MM.1S (cell line): ENCODE measurements around the gene LILRB3.
"Not testable (repeated sequence)": the region's sequence is repeated elsewhere in the genome, so short reads cannot be mapped to it uniquely, and the experiment has no call there.

ENCODE experiments used
- DNase-seq: peaks from one replicate; pipeline ENCODE4 v3.0.0-alpha.2; 2015
- H2AFZ ChIP-seq: fragments of 300-600 bp; sonication (generic); 2 replicates; pipeline ENCODE4 v1.6.0; 2016; ENCODE audit warnings: antibody characterized with exemption, low read length
- H3F3A ChIP-seq: fragments of 300-600 bp; sonication (generic); 2 replicates; pipeline ENCODE4 v1.6.1; 2016; ENCODE audit warnings: mild to moderate bottlenecking, antibody characterized with exemption, low read length, moderate library complexity, mixed read lengths; ENCODE audit not compliant: insufficient read depth
- H3K27ac ChIP-seq: fragments of 300-600 bp; sonication (generic); 2 replicates; pipeline ENCODE4 v1.5.1; 2016; ENCODE audit warnings: mild to moderate bottlenecking, low read length
- H3K27me3 ChIP-seq: fragments of 300-600 bp; sonication (generic); replicated peaks from 2 replicates; pipeline ENCODE4 v1.6.0; 2016; ENCODE audit warnings: low read length; ENCODE audit not compliant: insufficient read depth
- H3K36me3 ChIP-seq: fragments of 300-600 bp; sonication (generic); replicated peaks from 2 replicates; pipeline ENCODE4 v1.6.1; 2016; ENCODE audit warnings: mild to moderate bottlenecking, low read length, mixed read lengths; ENCODE audit not compliant: insufficient read depth
- H3K4me1 ChIP-seq: fragments of 300-600 bp; sonication (generic); 2 replicates; pipeline ENCODE4 v1.6.1; 2016; ENCODE audit warnings: low read length, mixed read lengths
- H3K4me2 ChIP-seq: fragments of 300-600 bp; sonication (generic); 2 replicates; pipeline ENCODE4 v1.6.0; 2016; ENCODE audit warnings: low read depth, low read length
- H3K4me3 ChIP-seq: fragments of 300-600 bp; sonication (generic); 2 replicates; pipeline ENCODE4 v1.5.1; 2016; ENCODE audit warnings: low read length, mixed read lengths
- H3K79me2 ChIP-seq: fragments of 300-600 bp; sonication (generic); 2 replicates; pipeline ENCODE4 v1.6.1; 2016; ENCODE audit warnings: mixed run types, low read length, mixed read lengths
- H3K9ac ChIP-seq: fragments of 300-600 bp; sonication (generic); 2 replicates; pipeline ENCODE4 v1.6.1; 2016; ENCODE audit warnings: low read length, mixed read lengths
- H3K9me2 ChIP-seq: fragments of 300-600 bp; sonication (generic); replicated peaks from 2 replicates; pipeline ENCODE4 v1.6.1; 2016; ENCODE audit warnings: mild to moderate bottlenecking, low read length, mixed read lengths; ENCODE audit not compliant: insufficient read depth
- H3K9me3 ChIP-seq: fragments of 300-600 bp; sonication (generic); replicated peaks from 2 replicates; pipeline ENCODE4 v1.6.1; 2016; ENCODE audit warnings: mild to moderate bottlenecking, low read length, mixed read lengths; ENCODE audit not compliant: insufficient read depth
- H4K20me1 ChIP-seq: fragments of 300-600 bp; sonication (generic); 2 replicates; pipeline ENCODE4 v1.6.1; 2016; ENCODE audit warnings: mild to moderate bottlenecking, low read length, moderate library complexity, mixed read lengths; ENCODE audit not compliant: insufficient read depth
- CTCF ChIP-seq: fragments of 300-600 bp; sonication (generic); IDR thresholded peaks from 2 replicates; pipeline ENCODE4 v1.5.1; 2016; ENCODE audit warnings: antibody characterized with exemption, low read length, mixed read lengths
- EZH2 ChIP-seq: fragments of 300-600 bp; sonication (generic); optimal IDR thresholded peaks from 2 replicates; pipeline ENCODE3; 2017; ENCODE audit warnings: low read depth, mild to moderate bottlenecking, antibody characterized with exemption, low read length, mixed read lengths
- EZH2phosphoT487 ChIP-seq: fragments of 300-600 bp; sonication (generic); IDR thresholded peaks from 2 replicates; pipeline ENCODE4 v1.6.1; 2018; ENCODE audit warnings: antibody characterized with exemption, low read length

Gene LILRB3

DNA sequence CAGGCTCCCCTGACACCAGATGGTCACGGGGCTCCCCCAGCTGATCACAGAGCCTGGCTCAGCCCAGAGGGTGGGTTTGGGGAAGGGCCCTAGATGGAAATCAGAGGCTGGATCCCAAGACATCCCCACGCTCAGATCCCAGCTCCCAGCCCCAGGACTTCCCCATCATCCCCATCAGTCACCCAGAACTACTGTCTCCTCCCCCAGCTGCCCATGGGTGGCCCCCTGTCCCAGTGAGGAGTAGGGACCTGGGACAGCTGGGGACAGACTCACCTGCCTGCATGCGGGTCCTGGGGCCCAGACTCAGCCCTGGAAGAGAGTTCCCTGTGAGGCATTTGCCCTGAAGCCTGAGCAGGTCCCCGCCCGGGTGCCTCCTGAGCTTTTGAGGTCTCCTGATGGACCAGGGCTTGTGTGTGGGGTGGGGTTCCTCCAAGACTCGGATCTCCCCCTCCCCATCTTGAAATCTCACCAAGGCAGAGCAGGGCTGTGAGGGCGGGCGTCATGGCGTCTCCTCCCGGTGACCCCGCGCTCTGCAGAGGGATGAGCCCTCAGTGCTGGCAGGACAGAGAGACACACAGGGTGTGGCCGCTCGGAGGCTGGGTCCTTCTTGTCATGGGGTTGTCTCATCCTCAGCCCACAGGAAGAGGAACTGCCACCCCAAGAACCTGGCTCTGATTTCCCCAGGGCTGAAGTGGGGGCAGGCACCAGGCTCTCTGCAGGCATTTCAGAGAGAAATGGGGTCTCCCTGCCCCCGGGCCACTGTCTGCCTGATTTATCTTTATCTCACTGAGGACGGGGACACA is at the start of gene LILRB3:
LILRB3 (minus strand) TSS at position 534 of the 803 bp plus-strand sequence; CDS start at position 503, 31 bp downstream.
- H3K9me3 ChIP-seq, H3K79me2 ChIP-seq, H3F3A ChIP-seq, H3K27me3 ChIP-seq, H2AFZ ChIP-seq, H3K9ac ChIP-seq, DNase-seq, H3K36me3 ChIP-seq, H3K9me2 ChIP-seq, H3K4me3 ChIP-seq, H3K4me2 ChIP-seq, H4K20me1 ChIP-seq, H3K4me1 ChIP-seq, H3K27ac ChIP-seq: not testable (repeated sequence)

- H3K9ac ChIP-seq, H3F3A ChIP-seq, H4K20me1 ChIP-seq, DNase-seq, H3K4me3 ChIP-seq, H3K4me2 ChIP-seq, H2AFZ ChIP-seq, H3K9me2 ChIP-seq, H3K79me2 ChIP-seq, H3K4me1 ChIP-seq, H3K36me3 ChIP-seq, H3K9me3 ChIP-seq, H3K27ac ChIP-seq: not testable (repeated sequence)
- peaks cover 77% of the 10 kb centered on the region for H3K27me3 ChIP-seq
Observed at GRCh38 chr19:54272181-54272580, 49.4 kb upstream of the LILRB3 start.

GRCh38 chr19:54271587-54271986 is 48.8 kb upstream of the LILRB3 start:
- H3K79me2 ChIP-seq, H3K4me1 ChIP-seq, H4K20me1 ChIP-seq, H3K9me2 ChIP-seq, H2AFZ ChIP-seq, H3K27ac ChIP-seq, H3K9me3 ChIP-seq, H3K9ac ChIP-seq, H3K4me2 ChIP-seq, DNase-seq, H3K36me3 ChIP-seq, H3K4me3 ChIP-seq, H3F3A ChIP-seq: not testable (repeated sequence)
- peaks cover 77% of the 10 kb centered on the region for H3K27me3 ChIP-seq

- no peak for DNase-seq
- H3K4me1 ChIP-seq, result no peaks in the 10 kb centered on the region
- H3K9ac ChIP-seq, result no peak overlapping the region
- no peak overlapping the region for H3K27ac ChIP-seq
- H3K9me2 ChIP-seq, result no peaks in the 10 kb centered on the region
- H3K27me3 ChIP-seq, result peaks cover 75% of the 10 kb centered on the region
- H3K4me3 ChIP-seq, result no peak overlapping the region
- no peak overlapping the region for H2AFZ ChIP-seq
- no peaks in the 10 kb centered on the region for H3K9me3 ChIP-seq
- H3K4me2 ChIP-seq, result no peak overlapping the region
- no peaks in the 10 kb centered on the region for H4K20me1 ChIP-seq
- H3F3A ChIP-seq, result no peaks in the 10 kb centered on the region
- H3K79me2 ChIP-seq, result no peaks in the 10 kb centered on the region
- H3K36me3 ChIP-seq, result no peaks in the 10 kb centered on the region
- TF ChIP-seq CTCF, result no peak
Observed at GRCh38 chr19:54271106-54271505, 48.3 kb upstream of the LILRB3 start.

GRCh38 chr19:54268936-54269335 is 46.1 kb upstream of the LILRB3 start:
- Histone ChIP-seq H4K20me1 (no peaks in the 10 kb centered on the region), H3F3A (no peaks in the 10 kb centered on the region)
- TF ChIP-seq EZH2phosphoT487 (no peak), CTCF (no peak), EZH2 (no peak)

More at GRCh38 chr19:54268936-54269335, 46.1 kb upstream of the LILRB3 start:
- H3K9ac ChIP-seq, result no peak overlapping the region
- H3K9me2 ChIP-seq, result no peaks in the 10 kb centered on the region
- H3K9me3 ChIP-seq, result no peaks in the 10 kb centered on the region
- H3K27ac ChIP-seq, result no peak overlapping the region
- H3K36me3 ChIP-seq, result no peaks in the 10 kb centered on the region
- no peak overlapping the region for H3K4me3 ChIP-seq
- H3K4me1 ChIP-seq, result no peaks in the 10 kb centered on the region
- no peak for DNase-seq
- H3K4me2 ChIP-seq, result no peak overlapping the region
- no peak overlapping the region for H2AFZ ChIP-seq
- peaks cover 77% of the 10 kb centered on the region for H3K27me3 ChIP-seq
- H3K79me2 ChIP-seq, result no peaks in the 10 kb centered on the region
